ENCODE data around the gene RALGAPA1.

Gene RALGAPA1

DNA sequence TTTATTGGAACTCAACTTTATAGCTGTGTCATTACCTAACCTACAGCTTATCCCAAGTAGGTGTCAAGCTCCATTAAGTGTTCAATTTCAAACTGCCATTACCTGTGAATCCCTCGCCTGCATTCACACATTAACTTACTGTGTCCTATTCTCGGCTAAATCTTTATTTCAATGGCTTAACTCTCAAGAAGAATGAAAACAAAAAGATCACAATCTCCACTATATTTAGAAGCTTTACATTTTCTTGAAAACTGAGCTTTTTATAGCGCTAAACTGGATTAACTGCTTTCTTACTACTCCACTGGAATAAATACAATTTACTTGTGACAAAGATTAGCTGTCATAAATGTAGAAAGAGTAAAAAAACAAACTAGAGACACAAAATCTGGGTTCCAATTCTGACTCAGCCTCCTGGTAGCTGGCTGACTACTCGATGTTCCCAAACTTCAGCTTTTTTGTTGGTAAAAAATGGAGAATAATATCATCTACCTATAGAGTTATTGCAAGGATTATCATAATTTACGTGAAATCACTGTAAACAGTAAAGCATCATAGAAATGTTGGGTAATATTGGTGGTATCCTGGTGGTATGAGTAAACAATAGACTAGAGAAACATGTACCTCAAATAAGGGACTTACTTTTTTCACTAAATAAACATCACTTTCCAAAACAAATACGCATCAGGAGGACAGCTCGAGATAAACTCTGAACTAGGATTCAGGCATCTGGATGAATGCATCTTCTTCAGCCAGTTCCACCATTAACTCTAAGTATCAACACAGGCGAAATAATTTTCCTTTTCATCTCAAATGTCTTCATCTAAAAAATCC is 1.7 kb downstream of the RALGAPA1 start:
- no peak overlapping the region for H3K4me3 ChIP-seq (ENCODE audit: low read depth, low read length)
- no peak for TF ChIP-seq CTCF (IDR thresholded peaks at IDR 0.05; ENCODE audit: borderline replicate concordance, insufficient read depth, low read depth, low read length)

- H3K4me3 ChIP-seq (ENCODE audit: low read depth, low read length): no peak overlapping the region
Measured at GRCh38 chr14:35806006-35806907, 2.8 kb downstream of the RALGAPA1 start.

DNA sequence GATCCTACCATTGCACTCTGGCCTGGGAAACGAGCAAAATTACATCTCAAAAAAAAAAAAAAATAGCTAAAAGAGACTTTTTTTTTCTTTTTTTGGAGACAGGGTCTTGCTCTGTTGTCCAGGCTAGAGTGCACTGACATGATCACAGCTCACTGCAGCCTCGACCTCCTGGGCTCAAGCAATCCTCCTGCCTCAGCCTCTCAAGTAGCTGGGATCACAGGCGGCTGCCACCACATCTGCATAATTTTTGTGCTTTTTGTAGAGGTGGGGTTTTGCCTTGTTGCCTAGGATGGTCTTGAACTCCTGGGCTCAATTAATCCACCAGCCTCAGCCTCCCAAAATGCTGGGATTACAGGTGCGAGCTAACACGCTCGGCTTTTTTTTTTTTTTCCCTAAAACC is 11.3 kb downstream of the RALGAPA1 start:
- no peak for TF ChIP-seq CTCF (IDR thresholded peaks at IDR 0.05; ENCODE audit: borderline replicate concordance, insufficient read depth, low read depth, low read length)
- H3K4me3 ChIP-seq (ENCODE audit: low read depth, low read length): no peak overlapping the region

More at GRCh38 chr14:35806006-35806907, 2.8 kb downstream of the RALGAPA1 start:
- no peak for TF ChIP-seq CTCF (IDR thresholded peaks at IDR 0.05; ENCODE audit: borderline replicate concordance, insufficient read depth, low read depth, low read length)

DNA sequence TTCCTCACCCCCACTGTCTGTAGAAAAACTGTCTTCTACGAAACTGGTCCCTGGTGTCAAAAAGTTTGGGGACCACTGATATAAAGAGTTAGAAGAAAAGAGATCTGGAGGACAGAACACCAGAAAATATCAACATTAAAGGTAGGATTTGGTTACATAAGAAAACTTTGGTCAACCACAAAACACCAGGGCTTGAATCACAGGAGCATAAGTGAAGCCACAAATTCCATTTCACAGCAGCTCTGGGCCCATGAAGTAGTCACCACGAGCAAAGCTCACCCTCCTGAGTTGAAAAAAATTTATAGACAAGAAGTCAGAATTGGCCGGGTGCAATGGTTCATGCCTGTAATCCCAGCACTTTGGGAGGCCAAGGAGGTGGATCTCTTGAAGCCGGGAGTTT is 19.4 kb downstream of the RALGAPA1 start:
- no peak for TF ChIP-seq CTCF (IDR thresholded peaks at IDR 0.05; ENCODE audit: borderline replicate concordance, insufficient read depth, low read depth, low read length)

GRCh38 chr14:35786856-35787255 is 22.2 kb downstream of the RALGAPA1 start:
- TF ChIP-seq CTCF (IDR thresholded peaks at IDR 0.05; ENCODE audit: borderline replicate concordance, insufficient read depth, low read depth, low read length): no peak
- H3K4me3 ChIP-seq (ENCODE audit: low read depth, low read length): no peak overlapping the region

More for the DNA sequence above, 19.4 kb downstream of the RALGAPA1 start:
- no peak overlapping the region for H3K4me3 ChIP-seq (ENCODE audit: low read depth, low read length)

DNA sequence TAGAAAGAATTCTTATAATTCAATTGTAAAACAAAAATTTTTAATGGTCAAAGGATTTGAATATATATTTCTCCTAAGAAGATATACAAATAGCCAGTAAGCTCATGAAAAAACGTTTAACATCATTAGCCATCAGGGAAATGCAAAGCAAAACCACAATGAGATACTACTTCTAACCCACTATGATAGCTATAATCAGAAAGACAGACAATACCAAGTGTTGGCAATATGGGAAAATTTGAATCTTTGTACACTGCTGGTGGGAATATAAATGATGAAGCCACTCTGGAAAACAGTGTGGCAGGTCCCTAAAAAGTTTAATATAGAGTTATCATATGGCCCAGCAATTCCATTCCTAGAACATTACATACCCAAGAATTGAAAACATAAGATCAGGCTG is 25.4 kb downstream of the RALGAPA1 start:
- no peak overlapping the region for H3K4me3 ChIP-seq (ENCODE audit: low read depth, low read length)
- TF ChIP-seq CTCF (IDR thresholded peaks at IDR 0.05; ENCODE audit: borderline replicate concordance, insufficient read depth, low read depth, low read length): no peak

Measured in GM12875 (cell line).